Stimulated activated naive CD4-positive, alpha-beta T cell treated with Interleukin-2 at 50 U/mL for 16 hours (primary cell): ENCODE data around the gene EPHA10.
A peak's percentile ranks its signal among the peaks of the same experiment; 100 is the strongest.
"Not testable (repeated sequence)": the region's sequence is repeated elsewhere in the genome, so short reads cannot be mapped to it uniquely, and the experiment has no call there.

ENCODE experiments used
- DNase-seq: peaks from one replicate; lab custom pipeline; 2025; lab: John Stamatoyannopoulos, UW

Gene EPHA10

DNA sequence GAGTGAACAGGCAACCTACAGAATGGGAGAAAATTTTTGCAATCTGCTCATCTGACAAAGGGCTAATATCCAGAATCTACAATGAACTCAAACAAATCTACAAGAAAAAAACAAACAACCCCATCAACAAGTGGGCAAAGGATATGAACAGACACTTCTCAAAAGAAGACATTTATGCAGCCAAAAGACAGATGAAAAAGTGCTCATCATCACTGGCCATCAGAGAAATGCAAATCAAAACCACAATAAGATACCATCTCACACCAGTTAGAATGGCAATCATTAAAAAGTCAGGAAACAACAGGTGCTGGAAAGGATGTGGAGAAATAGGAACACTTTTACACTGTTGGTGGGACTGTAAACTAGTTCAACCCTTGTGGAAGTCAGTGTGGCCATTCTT, 6.5 kb upstream of the EPHA10 start:
- DNase-seq: not testable (repeated sequence)

DNA sequence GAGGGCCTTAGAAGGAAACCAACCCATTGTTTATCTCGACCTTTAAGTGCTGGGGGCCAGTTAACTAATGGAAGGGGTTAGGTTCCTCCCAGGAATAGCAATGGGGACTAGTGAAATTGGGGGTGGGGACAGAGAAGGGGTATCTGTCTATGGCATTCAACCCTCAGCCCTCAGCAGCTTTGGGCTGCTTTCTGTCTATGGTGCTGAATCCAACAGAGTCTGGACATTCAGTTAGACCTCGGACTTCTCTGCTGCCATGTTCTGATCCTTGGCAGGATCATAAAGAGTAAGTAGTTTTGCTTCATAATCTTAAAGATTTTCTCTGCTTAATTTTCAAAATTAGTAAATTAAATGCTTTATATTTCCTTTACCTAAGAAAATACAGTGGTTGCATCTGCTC, 2.6 kb upstream of the EPHA10 start:
- DNase-seq: no peak

DNA sequence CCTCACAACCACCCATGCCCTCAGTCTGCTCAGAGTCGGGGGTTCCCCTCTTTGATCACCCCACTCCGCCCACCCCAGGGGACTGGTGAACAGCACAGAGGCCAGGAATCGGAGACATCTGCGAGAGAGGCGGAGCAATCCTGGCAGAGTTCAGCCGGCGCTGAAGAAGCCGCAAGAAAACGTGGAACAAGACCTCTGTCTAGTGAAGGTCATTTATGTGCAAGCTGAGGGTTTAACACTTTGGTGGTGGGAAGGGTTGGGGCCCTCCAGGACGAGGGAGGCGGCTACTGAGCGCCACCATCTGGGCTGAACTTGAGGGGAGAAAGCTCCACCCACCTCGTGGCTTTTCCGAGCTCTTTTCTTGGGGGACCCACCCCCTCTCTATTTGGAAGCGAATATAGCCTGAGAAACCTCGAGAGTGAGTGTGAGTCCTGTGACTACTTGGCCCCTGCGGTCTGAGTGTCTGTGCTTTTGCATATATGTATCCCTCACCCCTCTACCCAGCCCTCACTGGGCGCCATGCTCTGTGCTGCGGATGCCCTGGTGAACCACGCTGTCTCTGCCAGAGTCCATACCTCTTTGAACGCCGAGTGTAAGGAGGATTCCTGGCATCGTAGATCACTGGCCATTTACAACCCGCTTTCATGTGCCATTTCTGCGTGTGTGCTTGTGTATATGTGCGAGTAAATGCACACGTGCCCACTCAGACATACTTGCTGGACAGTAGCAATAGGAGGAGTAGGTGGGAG, 1.2 kb upstream of the EPHA10 start:
- peak; percentile 9 for DNase-seq

DNA sequence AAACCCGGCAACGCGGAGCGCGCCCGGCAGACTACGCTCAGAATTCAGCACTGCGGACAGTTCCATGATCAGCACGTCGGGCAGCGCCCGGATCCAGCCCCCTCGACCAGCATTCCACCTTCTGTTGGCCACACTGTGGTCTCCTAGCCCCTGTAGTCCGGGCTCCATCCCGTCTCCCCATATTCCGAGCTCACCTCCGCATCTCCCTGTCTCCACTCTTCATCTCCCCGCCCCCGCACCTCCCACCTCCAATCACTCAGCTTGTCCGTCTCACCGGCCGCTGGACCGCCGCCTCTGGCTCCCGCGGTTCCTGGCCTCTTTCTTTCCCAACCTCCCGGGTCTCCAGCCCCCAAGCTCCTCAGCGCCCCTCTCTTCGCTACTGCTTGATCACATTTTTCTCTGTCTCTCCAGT, 500 bp downstream of the EPHA10 start:
- peak; percentile 9 for DNase-seq

DNA sequence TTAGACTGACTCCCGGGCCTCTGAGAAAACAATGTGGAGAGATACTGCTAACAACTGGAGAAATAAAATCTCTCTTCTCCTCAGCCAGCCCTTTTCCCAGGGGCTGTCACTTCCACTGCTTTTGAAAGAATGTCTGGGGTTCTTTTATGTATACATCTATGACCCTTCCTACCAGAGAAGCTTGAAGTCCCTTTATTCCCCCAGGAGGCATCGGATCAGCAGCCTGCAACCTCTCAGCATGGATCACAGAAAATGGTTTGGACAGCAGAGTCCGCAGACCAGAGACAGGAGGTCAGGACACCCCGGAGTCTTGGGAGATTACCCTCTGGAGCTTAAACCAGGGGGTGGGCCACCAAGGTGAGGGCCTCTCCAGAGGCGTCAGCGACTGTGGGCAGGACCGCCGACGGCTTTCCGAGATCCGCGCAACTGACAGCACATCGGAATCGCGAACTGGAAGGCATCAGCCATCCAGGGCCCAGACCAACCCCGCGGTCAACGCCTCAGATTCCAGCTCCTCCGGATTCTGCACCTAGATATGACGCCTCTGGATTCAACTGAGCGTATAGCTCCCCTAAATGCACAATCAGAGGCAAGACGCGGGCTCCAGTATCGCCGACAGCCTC, 1.0 kb downstream of the EPHA10 start:
- no peak for DNase-seq

DNA sequence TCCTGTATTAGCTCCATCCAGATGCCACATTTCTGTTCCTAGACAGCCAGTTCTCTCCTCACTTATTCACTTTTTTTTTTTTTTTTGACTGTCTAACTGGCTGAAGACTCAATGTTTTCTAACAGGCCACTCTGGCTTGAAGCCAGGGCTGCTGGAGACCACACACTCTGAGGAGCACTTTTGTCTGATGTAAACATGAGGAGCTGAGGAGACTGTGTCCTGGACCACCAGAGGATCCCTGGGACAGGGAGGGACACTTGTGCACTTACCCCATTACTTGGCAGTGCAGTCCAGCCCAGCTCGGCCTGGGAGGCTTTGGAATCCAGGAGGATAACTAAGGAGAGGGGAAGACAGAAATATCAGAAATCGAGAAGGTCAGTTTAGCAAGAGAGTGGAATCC, 2.4 kb downstream of the EPHA10 start:
- no peak for DNase-seq

DNA sequence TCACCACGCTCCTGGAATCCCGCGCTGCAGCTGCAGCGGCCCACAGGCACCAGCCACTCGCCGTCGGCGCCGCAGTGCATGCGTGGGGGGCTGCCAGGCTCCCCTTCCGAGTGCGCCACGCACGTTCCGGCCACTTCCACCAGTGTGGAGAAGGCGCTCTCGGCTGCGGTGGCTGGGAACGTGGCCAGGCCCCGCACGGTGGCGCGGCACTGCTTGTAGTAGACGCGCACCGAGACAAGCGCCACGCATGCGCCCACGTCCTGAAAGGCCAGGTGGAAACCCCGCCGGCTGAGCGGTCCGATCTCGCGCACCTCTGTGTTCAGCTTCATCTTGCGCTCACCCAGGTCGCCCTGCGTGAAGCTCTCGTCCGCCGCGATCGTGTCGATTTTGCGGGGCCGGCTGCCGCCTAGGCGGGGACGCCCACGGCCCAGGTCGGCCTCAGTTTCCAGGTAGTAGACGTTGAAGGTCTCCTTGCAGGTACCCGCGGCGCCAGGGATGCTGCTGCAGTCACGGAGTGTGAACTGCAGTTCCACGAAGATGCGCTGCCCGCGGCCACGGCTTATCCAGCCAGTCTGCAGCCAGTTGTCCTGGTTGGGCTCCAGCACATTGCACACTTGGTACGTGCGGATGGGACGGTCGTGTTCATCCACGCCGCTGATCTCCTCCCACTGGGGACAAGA, 3.4 kb downstream of the EPHA10 start:
- DNase-seq: no peak

DNA sequence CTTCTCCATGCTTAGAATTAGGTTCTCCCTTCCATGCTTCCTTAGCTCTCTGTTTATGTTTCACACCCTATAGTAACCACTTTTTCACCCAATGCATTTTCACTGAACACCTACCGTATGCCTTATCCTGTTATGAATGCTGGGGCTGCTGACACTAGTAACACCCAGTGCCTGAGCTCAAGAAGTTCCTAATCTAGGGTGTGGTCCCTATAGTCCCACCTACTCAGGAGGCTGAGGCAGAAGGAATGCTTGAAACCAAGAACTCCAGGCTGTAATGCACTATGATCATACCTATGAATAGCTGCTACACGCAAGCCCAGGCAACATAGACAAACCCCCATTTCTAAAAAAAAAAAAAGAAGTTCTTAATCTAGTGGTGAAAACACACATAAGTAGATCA, 5.5 kb downstream of the EPHA10 start:
- DNase-seq: no peak

DNA sequence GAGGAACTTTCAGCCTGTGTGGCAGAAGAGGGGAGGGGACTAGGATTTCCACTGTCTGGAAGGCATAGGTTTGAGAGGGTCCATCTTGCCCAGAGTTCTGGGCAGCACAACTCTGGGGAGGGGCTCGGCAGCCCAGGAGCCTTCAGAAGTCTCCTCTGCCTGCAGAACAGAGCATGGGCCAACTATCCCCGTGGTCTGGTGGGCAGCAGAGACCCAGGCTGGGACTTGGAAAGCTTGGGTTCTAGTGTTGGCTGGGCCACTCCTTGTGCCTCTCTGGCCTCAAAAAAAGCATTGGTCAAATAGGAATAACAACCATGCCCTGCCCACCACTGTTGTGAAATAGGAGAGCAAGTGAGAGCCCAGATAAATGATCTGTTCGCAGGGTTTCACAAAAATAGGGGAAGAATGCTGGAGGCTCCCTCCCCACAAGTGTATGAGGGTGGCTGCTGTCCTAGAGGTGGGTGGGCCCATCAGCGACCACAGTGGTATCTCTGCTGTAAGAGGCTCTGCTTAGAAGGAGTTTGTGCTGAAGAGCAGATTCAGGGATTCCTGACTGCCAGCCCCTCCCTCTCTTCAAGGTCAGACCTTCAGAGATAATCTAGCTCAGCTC, 8.9 kb downstream of the EPHA10 start:
- no peak for DNase-seq

DNA sequence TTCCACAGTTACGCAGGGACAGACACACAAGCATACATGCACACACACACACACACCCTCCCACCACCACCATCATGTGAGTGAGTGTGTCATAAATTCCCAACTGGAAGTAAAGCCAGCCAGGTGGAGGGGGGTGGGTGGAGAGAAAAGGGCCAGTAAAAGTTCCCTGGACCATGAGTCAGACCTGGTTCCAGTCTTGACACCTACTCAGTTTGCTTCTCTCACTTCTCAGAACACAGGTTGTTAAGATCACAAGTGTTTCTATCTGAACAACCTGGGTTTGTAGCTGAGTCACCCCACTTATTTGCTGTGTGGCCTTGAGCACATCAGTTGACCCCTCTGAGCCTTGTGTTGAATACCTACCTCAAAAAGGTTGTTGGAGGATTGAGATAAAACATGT, 9.6 kb downstream of the EPHA10 start:
- peak; percentile 21 for DNase-seq

DNA sequence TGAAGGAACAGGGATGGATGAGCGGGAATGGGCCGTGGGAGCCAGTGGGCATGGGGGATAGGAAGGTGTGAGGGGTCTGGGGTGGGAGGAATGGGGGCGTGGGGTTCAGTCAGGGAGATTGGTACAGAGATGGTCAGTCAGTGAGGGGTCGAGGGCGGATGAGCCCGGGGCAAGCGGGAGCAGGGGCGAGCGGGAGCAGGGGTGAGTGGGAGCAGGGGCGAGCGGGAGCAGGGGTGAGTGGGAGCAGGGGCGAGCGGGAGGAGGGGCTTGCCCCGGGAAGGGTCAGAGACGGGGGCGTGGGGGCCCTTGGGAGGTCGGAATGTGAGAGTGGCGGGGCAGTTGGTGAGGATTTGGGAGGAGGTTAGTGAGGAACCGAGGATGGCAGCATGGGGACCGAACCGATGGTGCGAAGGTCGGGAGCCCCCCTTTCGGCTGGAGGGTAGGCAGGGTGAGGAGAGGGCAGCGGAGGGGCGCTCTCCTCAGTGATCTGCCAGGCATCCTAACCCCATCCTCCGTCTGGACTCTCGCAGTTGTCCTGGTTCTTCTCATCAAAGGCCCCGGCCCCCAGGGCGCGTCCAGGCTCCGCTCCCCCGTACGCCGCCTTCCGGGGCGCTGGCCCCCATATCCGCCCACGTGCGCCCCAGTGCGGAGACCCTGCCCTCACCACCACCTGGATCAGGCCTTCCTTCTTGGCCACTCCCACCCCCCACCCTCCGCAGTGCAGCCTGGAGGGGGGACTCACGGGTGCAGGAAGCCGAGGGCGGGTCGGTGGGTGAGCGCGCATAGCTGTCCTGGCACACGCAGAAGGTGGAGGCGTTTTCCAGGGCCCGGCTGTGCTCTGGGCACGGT, 11.2 kb downstream of the EPHA10 start:
- DNase-seq: no peak

DNA sequence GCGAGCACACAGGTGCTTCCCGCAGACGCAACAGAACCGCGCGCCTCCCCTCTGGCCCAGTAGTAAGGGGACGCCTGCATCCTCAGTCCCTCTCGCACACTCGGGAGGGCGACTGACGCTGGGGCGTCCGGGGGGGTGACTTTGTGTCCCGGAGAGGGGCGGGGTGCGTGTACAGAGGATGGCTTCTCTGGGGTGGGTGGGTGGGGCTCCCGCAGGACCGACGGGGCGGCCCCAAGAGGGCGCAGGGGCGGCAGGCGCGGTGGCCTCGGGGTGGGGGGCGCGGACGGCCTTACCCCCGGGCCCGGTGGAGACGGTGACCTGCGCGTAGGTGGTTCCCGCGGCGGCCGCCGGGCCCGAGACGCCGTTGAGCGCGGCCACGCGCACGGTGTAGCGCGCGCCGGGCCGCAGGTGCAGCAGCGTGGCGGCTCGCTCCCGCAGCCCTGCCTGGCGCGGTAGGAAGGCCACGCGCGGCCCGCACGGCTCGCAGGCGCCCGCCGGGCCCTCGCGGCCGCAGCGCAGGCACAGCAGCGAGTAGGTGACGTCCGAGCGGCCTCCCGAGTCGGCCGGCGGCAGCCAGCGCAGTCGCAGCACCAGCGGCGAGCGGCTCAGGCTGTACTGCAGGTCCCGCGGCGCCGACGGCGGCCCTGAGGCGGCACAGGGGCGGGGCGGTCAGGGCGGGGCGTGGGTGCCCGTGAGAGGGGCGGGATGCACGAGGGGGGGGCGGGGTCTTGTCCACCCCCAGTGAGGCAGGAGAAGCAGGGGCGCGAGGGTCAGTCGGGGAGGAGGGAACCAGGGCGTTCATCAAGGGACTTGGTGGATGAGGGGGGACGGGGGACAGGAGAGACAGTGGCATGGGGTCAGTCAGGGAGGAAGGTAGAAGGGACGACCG, 12.1 kb downstream of the EPHA10 start:
- no peak for DNase-seq

DNA sequence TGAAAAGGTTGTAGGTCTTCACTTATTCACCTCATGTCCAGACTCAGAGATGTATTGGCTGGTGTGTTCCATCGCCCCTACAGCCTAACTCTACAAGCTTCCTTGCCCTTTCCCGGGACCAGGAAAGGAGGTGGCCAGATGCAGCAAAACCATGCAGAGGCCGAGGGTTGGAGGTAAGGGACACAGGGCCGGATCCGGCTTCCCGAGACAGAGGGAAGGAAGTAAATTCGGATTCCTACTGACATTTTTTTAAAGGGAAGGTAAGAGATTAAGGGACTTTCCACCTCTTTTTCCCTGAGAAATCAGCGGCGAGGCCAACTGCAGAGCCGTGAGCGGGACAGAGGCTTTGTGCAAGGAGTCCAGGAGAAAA, 12.7 kb downstream of the EPHA10 start:
- DNase-seq: no peak

DNA sequence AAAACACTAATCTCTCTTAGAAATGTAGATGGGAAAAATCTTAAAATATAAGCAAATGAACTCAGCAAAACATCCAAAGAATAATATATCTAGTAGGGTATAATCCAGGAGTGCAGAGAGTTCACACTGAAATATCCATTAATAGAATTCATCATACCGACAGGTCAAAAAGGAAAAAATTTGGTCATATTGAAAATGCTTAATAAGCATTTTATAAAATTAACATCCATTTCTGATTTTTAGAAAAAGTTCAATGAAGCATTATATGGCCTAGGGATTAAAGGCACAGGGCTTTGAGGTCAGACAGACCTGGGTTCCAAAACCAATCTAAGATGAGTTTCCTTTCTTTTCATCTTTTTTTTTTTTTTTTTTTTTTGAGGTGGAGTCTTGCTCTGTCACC, 16.4 kb downstream of the EPHA10 start:
- no peak for DNase-seq

DNA sequence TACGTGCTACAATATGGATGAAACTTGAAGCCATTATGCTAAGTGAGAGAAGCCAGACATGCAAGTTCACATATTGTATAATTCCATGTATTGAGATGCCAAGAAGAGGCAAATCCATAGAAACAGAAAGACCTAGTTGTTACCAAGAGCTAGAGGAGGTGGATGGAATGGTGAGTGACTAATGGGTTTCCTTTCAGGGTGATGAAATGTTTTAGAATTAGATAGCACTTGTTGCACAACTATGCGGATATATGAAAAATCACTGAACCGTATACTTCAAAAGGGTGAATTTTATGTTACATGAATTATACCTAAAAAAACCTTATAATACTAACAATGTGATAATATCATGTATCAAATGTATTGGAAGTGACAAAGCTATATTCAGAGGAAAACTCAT, 18.1 kb downstream of the EPHA10 start:
- DNase-seq: no peak

DNA sequence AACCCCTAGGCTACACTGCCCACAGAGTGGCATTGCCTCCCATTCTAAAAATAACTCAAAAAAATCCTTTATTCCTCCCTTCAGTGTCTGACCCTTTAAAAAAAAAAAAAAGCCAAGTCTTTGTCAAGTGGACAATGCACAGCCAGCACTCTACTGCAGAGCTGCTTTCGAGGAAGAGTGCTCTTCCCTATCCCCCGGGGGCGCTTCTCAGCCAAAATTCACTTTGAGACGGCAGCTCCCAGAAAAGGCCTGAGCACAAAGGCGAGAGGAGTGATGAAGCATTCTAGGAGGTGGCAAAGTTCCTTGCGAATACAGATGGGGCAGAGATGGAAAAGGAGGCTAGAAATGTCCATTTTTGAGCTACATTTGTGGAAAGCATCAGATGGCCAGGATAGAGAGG, 23.3 kb downstream of the EPHA10 start:
- no peak for DNase-seq

DNA sequence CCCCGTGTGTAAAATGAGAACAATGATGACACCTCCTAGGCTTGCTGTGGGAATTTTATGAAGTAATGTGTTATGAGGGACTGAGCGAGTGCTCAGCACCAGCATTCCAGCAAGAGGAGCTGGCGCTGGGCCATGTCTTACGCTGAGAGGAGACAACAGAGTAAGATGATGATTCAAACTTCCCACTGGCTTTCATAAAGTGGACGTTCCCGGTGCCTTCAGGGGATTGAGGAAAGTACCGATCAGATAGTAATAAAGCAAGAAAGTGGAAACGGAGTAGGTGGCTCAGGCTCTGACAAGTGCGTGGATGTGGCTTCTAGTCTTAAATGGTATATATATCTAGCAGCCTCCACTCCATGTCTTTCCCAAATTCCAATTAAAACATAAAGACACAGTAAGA, 23.8 kb downstream of the EPHA10 start:
- no peak for DNase-seq

DNA sequence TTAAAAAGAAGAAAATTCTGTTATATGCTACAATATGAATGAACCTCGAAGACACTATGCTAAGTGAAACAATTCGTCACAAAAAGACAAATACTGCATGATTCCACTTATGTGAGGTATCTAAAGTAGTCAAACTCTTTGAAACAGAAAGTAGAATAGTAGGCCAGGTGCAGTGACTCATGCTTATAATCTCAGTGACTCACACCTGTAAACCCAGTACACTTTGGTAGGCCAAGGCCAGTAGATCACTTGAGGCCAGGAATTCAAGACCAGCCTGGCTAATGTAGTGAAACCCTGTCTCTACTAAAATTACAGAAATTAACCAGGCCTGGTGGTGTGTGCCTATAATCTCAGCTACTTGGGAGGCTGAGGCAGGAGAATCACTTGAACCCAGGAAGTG, 25.7 kb downstream of the EPHA10 start:
- no peak for DNase-seq

DNA sequence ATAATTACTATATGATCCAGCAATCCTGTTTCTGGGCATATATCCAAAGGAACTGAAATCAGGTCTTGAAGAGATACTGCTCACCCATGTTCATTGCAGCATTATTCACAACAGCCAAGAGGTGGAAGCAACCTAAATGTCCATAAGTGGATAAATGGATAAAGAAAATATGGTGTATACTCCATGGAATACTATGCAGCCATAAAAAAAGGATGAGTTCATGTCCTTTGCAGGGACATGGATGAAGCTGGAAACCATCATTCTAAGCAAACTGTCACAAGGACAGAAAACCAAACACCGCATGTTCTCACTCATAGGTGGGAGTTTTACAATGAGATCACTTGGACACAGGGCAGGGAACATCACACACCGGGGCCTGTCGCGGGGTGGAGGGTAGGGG, 26.3 kb downstream of the EPHA10 start:
- DNase-seq: not testable (repeated sequence)

DNA sequence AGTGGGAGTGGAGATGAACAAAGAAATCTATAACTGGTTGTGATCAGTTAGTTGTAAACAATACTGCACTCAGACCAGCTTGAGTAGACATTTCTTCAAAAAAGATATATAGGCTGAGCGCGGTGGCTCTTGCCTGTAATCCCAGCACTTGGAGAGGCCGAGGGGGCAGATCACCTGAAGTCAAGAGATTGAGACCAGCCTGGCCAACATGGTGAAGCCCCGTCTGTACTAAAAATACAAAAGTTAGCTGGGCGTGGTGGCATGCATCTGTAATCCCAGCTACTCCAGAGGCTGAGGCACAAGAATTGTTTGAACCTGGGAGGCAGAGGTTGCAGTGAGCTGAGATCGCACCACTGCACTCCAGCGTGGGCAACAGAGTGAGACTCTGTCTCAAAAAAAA, 26.9 kb downstream of the EPHA10 start:
- DNase-seq: not testable (repeated sequence)
